ENCODE data around the gene DAAM1.

The DAAM1 gene

GRCh38 chr14:59181791-59182190 is 6.7 kb upstream of the DAAM1 start:
- Mint-ChIP-seq H3K27ac (no peak overlapping the region), H3K9me3 (no peaks in the 10 kb centered on the region), H3K36me3 (no peaks in the 10 kb centered on the region), H3K27me3 (peaks cover 12% of the 10 kb centered on the region), H3K4me1 (no peaks in the 10 kb centered on the region), H3K4me3 (no peak overlapping the region)

- no peak overlapping the region for H3K27ac Mint-ChIP-seq
- H3K27me3 Mint-ChIP-seq: peaks cover 12% of the 10 kb centered on the region
- no peaks in the 10 kb centered on the region for H3K4me1 Mint-ChIP-seq
- no peaks in the 10 kb centered on the region for H3K9me3 Mint-ChIP-seq
- no peaks in the 10 kb centered on the region for H3K36me3 Mint-ChIP-seq
- H3K4me3 Mint-ChIP-seq: no peak overlapping the region
Observed at GRCh38 chr14:59182641-59183040, 5.8 kb upstream of the DAAM1 start.

GRCh38 chr14:59183150-59183549 is 5.3 kb upstream of the DAAM1 start:
- Mint-ChIP-seq H3K27ac (no peak overlapping the region), H3K36me3 (no peaks in the 10 kb centered on the region), H3K4me3 (no peak overlapping the region), H3K9me3 (no peaks in the 10 kb centered on the region), H3K4me1 (no peaks in the 10 kb centered on the region), H3K27me3 (peaks cover 12% of the 10 kb centered on the region)

GRCh38 chr14:59184396-59184795 is 4.1 kb upstream of the DAAM1 start:
- Mint-ChIP-seq H3K27me3 (peaks cover 10% of the 10 kb centered on the region), H3K9me3 (no peaks in the 10 kb centered on the region), H3K27ac (no peak overlapping the region), H3K4me1 (peaks cover 2% of the 10 kb centered on the region), H3K36me3 (no peaks in the 10 kb centered on the region), H3K4me3 (no peak overlapping the region)

- H3K27ac Mint-ChIP-seq: no peak overlapping the region
- no peak overlapping the region for H3K4me3 Mint-ChIP-seq
- no peaks in the 10 kb centered on the region for H3K36me3 Mint-ChIP-seq
- H3K9me3 Mint-ChIP-seq: no peaks in the 10 kb centered on the region
- H3K27me3 Mint-ChIP-seq: peaks cover 4% of the 10 kb centered on the region
- peaks cover 12% of the 10 kb centered on the region for H3K4me1 Mint-ChIP-seq
Observed at GRCh38 chr14:59185676-59186075, 2.8 kb upstream of the DAAM1 start.

GRCh38 chr14:59186306-59186705 is 2.2 kb upstream of the DAAM1 start:
- Mint-ChIP-seq H3K4me1 (peaks cover 12% of the 10 kb centered on the region), H3K27me3 (peaks cover 4% of the 10 kb centered on the region), H3K4me3 (no peak overlapping the region), H3K36me3 (no peaks in the 10 kb centered on the region), H3K9me3 (no peaks in the 10 kb centered on the region), H3K27ac (no peak overlapping the region)

GRCh38 chr14:59187118-59187517 is 1.3 kb upstream of the DAAM1 start:
- H3K27me3 Mint-ChIP-seq: peaks cover 4% of the 10 kb centered on the region
- no peaks in the 10 kb centered on the region for H3K9me3 Mint-ChIP-seq
- H3K4me3 Mint-ChIP-seq: peak overlapping the region; percentile 98
- H3K36me3 Mint-ChIP-seq: no peaks in the 10 kb centered on the region
- H3K27ac Mint-ChIP-seq: no peak overlapping the region
- H3K4me1 Mint-ChIP-seq: peaks cover 16% of the 10 kb centered on the region

GRCh38 chr14:59187802-59188460 is 536 bp upstream of the DAAM1 start:
- Mint-ChIP-seq H3K4me3 (peak overlapping the region; percentile 98), H3K4me1 (peaks cover 16% of the 10 kb centered on the region), H3K9me3 (no peaks in the 10 kb centered on the region), H3K27me3 (peaks cover 3% of the 10 kb centered on the region), H3K36me3 (no peaks in the 10 kb centered on the region), H3K27ac (peak overlapping the region; percentile 91)

GRCh38 chr14:59189091-59189785 is 771 bp downstream of the DAAM1 start:
- Mint-ChIP-seq H3K9me3 (no peaks in the 10 kb centered on the region), H3K4me3 (peak overlapping the region; percentile 98), H3K27me3 (peaks cover under 1% of the 10 kb centered on the region), H3K4me1 (peaks cover 16% of the 10 kb centered on the region), H3K27ac (peak overlapping the region; percentile 68), H3K36me3 (no peaks in the 10 kb centered on the region)

GRCh38 chr14:59189786-59190368 is 1.4 kb downstream of the DAAM1 start:
- Mint-ChIP-seq H3K27me3 (no peaks in the 10 kb centered on the region), H3K9me3 (no peaks in the 10 kb centered on the region), H3K36me3 (no peaks in the 10 kb centered on the region), H3K27ac (peak overlapping the region; percentile 68), H3K4me1 (peaks cover 16% of the 10 kb centered on the region), H3K4me3 (peak overlapping the region; percentile 98)

GRCh38 chr14:59190372-59190771 is 1.9 kb downstream of the DAAM1 start:
- Mint-ChIP-seq H3K9me3 (no peaks in the 10 kb centered on the region), H3K4me1 (peaks cover 16% of the 10 kb centered on the region), H3K27me3 (no peaks in the 10 kb centered on the region), H3K4me3 (peak overlapping the region; percentile 98), H3K27ac (peak overlapping the region; percentile 68), H3K36me3 (no peaks in the 10 kb centered on the region)

GRCh38 chr14:59195912-59196311 is 7.4 kb downstream of the DAAM1 start:
- Mint-ChIP-seq H3K27ac (no peak overlapping the region), H3K4me3 (no peak overlapping the region), H3K4me1 (peaks cover 4% of the 10 kb centered on the region), H3K27me3 (no peaks in the 10 kb centered on the region), H3K9me3 (no peaks in the 10 kb centered on the region), H3K36me3 (no peaks in the 10 kb centered on the region)

- Mint-ChIP-seq H3K4me3 (no peak overlapping the region), H3K27me3 (no peaks in the 10 kb centered on the region), H3K9me3 (no peaks in the 10 kb centered on the region), H3K4me1 (peaks cover 5% of the 10 kb centered on the region), H3K27ac (no peak overlapping the region), H3K36me3 (no peaks in the 10 kb centered on the region)
Observed at GRCh38 chr14:59197695-59198262, 9.3 kb downstream of the DAAM1 start.

- Mint-ChIP-seq H3K27ac (no peak overlapping the region), H3K9me3 (no peaks in the 10 kb centered on the region), H3K4me1 (peaks cover 5% of the 10 kb centered on the region), H3K27me3 (no peaks in the 10 kb centered on the region), H3K36me3 (no peaks in the 10 kb centered on the region), H3K4me3 (no peak overlapping the region)
Observed at GRCh38 chr14:59199205-59199604, 10.7 kb downstream of the DAAM1 start.

GRCh38 chr14:59199614-59200013 is 11.1 kb downstream of the DAAM1 start:
- Mint-ChIP-seq H3K4me1 (peaks cover 5% of the 10 kb centered on the region), H3K27me3 (no peaks in the 10 kb centered on the region), H3K36me3 (no peaks in the 10 kb centered on the region), H3K9me3 (no peaks in the 10 kb centered on the region), H3K4me3 (no peak overlapping the region), H3K27ac (no peak overlapping the region)

GRCh38 chr14:59200195-59200594 is 11.7 kb downstream of the DAAM1 start:
- no peaks in the 10 kb centered on the region for H3K27me3 Mint-ChIP-seq
- no peaks in the 10 kb centered on the region for H3K36me3 Mint-ChIP-seq
- H3K9me3 Mint-ChIP-seq: no peaks in the 10 kb centered on the region
- H3K27ac Mint-ChIP-seq: no peak overlapping the region
- no peak overlapping the region for H3K4me3 Mint-ChIP-seq
- peaks cover 7% of the 10 kb centered on the region for H3K4me1 Mint-ChIP-seq

All from activated naive CD4-positive, alpha-beta T cell treated with anti-CD3 and anti-CD28 coated beads, Interleukin-2, amount 50 U/mL, for 24 hours (primary cell).